Activated CD8-positive, alpha-beta memory T cell treated with anti-CD3 and anti-CD28 coated beads, Interleukin-2, amount 10 ng/mL, durations not matched to agents 7 days and 5 days (primary cell): Measurements from ENCODE around the gene VSTM2L. TPM values are rescaled to one million over a fixed set of nuclear protein-coding genes. Genes with fewer than 3 reads are reported as not detected.

Experiments used
- total RNA-seq, 2 experiments: library from RNA; stranded (reverse); gene quantifications; one replicate each; pipeline ENCODE4 v1.2.3, GENCODE V29; 2021

The VSTM2L gene
- total RNA-seq, 2 experiments from 2014 or later: 0.35 TPM; not detected in 1

Other genes with a start within 250 kb of the VSTM2L start
- gene CTNNBL1, start 209.1 kb upstream of the VSTM2L start, total RNA-seq: 10 to 100 TPM; 79.8 to 90.2 TPM
- 10 to 100 TPM; 34.7 to 35.0 TPM for gene TTI1, start 130.3 kb downstream of the VSTM2L start, total RNA-seq
- gene RPRD1B, start 130.6 kb downstream of the VSTM2L start, total RNA-seq: 10 to 100 TPM; 34.1 to 37.4 TPM